Caco-2 (cell line): ENCODE data around the gene AMDHD1. TPM values are rescaled to one million over a fixed set of nuclear protein-coding genes. Genes with fewer than 3 reads are reported as not detected.
A peak's percentile ranks its signal among the peaks of the same experiment; 100 is the strongest.

Experiments used
- BruUV-seq: library from RNA; stranded (reverse); fragments of 400-500 nt; replicated peaks from 2 replicates; lab custom pipeline; 2021; lab: Mats Ljungman, UMichigan
- CTCF ChIA-PET: fragments of 300-600 bp; sonication (Branson Sonifier 250); formaldehyde crosslinking; loops from one replicate; lab custom pipeline; 2022; ENCODE audit warnings: antibody characterized with exemption; lab: Charles Lee
- POLR2A ChIA-PET: fragments of 300-600 bp; sonication (Branson Sonifier 250); formaldehyde crosslinking; loops from one replicate; lab custom pipeline; 2022; ENCODE audit warnings: antibody characterized with exemption; lab: Charles Lee
- DNase-seq, 2 experiments: peaks; one replicate each; pipeline versions ENCODE4 v3.0.0 to v3.0.0-alpha.2; 2020 to 2022
- H3K27me3 ChIP-seq: replicated peaks from 2 replicates; pipeline ENCODE4 v1.6.0; 2011; ENCODE audit warnings: low read length; ENCODE audit not compliant: control insufficient read depth, insufficient read depth
- H3K36me3 ChIP-seq: 2 replicates; pipeline ENCODE4 v1.5.1; 2011; ENCODE audit warnings: low read length; ENCODE audit not compliant: control insufficient read depth, insufficient read depth
- H3K4me1 ChIP-seq: fragments of 250-450 bp; sonication (Bioruptor Pico); 2 replicates; pipeline ENCODE4 v1.5.1; 2020; ENCODE audit warnings: mild to moderate bottlenecking
- H3K4me3 ChIP-seq: 2 replicates; pipeline ENCODE4 v1.5.1; 2011; ENCODE audit warnings: low read depth, mild to moderate bottlenecking, control low read depth, low read length
- H3K9me3 ChIP-seq: fragments of 250-450 bp; sonication (Bioruptor Pico); 2 replicates; pipeline ENCODE4 v1.5.1; 2020; ENCODE audit warnings: mild to moderate bottlenecking, moderate library complexity
- H3K27ac Mint-ChIP-seq: one replicate; pipeline ENCODE4 v1.8.0; 2022; ENCODE audit warnings: mixed read lengths; ENCODE audit not compliant: unreplicated experiment
- H3K27me3 Mint-ChIP-seq: one replicate; pipeline ENCODE4 v1.8.0; 2022; ENCODE audit warnings: mixed read lengths; ENCODE audit not compliant: insufficient read depth, unreplicated experiment
- H3K36me3 Mint-ChIP-seq: one replicate; pipeline ENCODE4 v1.8.0; 2022; ENCODE audit warnings: mild to moderate bottlenecking, mixed read lengths; ENCODE audit not compliant: insufficient read depth, unreplicated experiment
- H3K4me1 Mint-ChIP-seq: one replicate; pipeline ENCODE4 v1.8.0; 2022; ENCODE audit warnings: low read depth, mixed read lengths; ENCODE audit not compliant: unreplicated experiment
- H3K4me3 Mint-ChIP-seq: one replicate; pipeline ENCODE4 v1.8.0; 2022; ENCODE audit warnings: mild to moderate bottlenecking, moderate library complexity, mixed read lengths; ENCODE audit not compliant: unreplicated experiment
- H3K9me3 Mint-ChIP-seq: one replicate; pipeline ENCODE4 v1.8.0; 2022; ENCODE audit warnings: mixed read lengths; ENCODE audit not compliant: unreplicated experiment
- intact Hi-C: fragments of 100-400 bp; cut with micrococcal nuclease; formaldehyde crosslinking; loops from one replicate; pipeline ENCODE4 v1.10.0; 2022; ENCODE audit not compliant: unreplicated experiment
- total RNA-seq: library from RNA; stranded (reverse); gene quantifications from 2 replicates; pipeline ENCODE4 v1.2.3, GENCODE V29; 2022
- TF ChIP-seq, protein P1 (sequence below), 2 experiments: fragments of 200-600 bp in 1 of 2; IDR thresholded peaks; 1 replicate in 1 of 2; 2 replicates in 1 of 2; pipeline versions ENCODE4 v1.5.1 to v1.8.0; 2011 to 2022; ENCODE audit warnings: antibody characterized with exemption in 1 of 2, control low read depth in 1 of 2, inconsistent platforms in 1 of 2, low read depth in 1 of 2, low read length in 1 of 2, mild to moderate bottlenecking in 1 of 2, moderate library complexity in 1 of 2; ENCODE audit not compliant: insufficient read depth in 1 of 2, severe bottlenecking in 1 of 2, unreplicated experiment in 1 of 2

Gene AMDHD1
- total RNA-seq, 1 experiment from 2014 or later = 0.61 TPM

DNA sequence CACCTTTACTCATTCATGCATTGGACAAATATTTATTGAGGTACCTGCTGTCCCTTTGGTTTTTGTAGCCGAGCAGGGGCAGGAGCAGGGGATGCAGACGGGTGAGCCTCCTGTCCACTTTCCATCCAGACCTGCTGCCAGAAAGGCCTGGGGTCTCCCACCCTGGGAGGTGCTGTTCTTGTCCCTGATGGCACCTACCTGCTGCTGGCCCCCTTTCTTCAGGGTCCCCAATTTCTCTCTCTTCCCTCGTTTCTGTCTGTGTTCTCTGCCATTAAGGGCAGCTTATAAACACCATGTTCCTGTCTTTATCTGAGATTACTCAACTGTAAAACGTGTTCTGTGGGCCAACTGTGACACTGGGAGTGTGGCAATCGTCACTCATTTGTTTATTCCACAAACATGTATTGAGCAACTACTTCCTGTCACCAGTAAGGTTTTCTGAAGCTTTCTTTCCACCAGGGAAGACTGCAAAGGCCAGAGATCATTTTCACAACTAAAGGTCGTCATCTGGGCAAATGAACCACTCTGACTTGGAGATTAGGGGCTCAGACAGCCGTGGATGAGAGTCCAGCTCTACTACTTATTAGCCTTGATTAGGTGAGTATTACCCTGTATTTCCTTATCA lies 53.0 kb downstream of the AMDHD1 start, which contains the start of gene HAL:
HAL (minus strand) TSS at position 311 of the 625 bp plus-strand sequence. CDS start 434 bp downstream, outside the sequence.
- H3K4me1 Mint-ChIP-seq = peaks cover 20% of the 10 kb centered on the region
- DNase-seq = peak; percentile 54 to 55
- H3K36me3 ChIP-seq = no peaks in the 10 kb centered on the region
- no peaks in the 10 kb centered on the region for H3K27me3 ChIP-seq
- H3K36me3 Mint-ChIP-seq = peaks cover 5% of the 10 kb centered on the region
- intact Hi-C loops = loop anchor here (10.0 kb wide), 1 partner anchor 411 kb away; no protein-coding TSS in a partner anchor
- no peaks in the 10 kb centered on the region for H3K9me3 ChIP-seq
- ChIA-PET POLR2A (interaction anchor here (1.0 kb wide), 1 partner anchor 13 kb away, joined by 3 read pairs; no protein-coding TSS in a partner anchor), CTCF (interaction anchor here (0.8 kb wide), 1 partner anchor 78 kb away, joined by 4 read pairs; no protein-coding TSS in a partner anchor)
- peak within 1 kb of the TSS; percentile 8 for H3K4me3 Mint-ChIP-seq
- peaks cover 7% of the 10 kb centered on the region for H3K27me3 Mint-ChIP-seq
- H3K4me3 ChIP-seq = no peak within 1 kb of the TSS
- H3K27ac Mint-ChIP-seq = peak within 1 kb of the TSS; percentile 16
- no peaks in the 10 kb centered on the region; the same call in 1 of the 2 replicates for H3K4me1 ChIP-seq
- TF ChIP-seq, protein P1, sequence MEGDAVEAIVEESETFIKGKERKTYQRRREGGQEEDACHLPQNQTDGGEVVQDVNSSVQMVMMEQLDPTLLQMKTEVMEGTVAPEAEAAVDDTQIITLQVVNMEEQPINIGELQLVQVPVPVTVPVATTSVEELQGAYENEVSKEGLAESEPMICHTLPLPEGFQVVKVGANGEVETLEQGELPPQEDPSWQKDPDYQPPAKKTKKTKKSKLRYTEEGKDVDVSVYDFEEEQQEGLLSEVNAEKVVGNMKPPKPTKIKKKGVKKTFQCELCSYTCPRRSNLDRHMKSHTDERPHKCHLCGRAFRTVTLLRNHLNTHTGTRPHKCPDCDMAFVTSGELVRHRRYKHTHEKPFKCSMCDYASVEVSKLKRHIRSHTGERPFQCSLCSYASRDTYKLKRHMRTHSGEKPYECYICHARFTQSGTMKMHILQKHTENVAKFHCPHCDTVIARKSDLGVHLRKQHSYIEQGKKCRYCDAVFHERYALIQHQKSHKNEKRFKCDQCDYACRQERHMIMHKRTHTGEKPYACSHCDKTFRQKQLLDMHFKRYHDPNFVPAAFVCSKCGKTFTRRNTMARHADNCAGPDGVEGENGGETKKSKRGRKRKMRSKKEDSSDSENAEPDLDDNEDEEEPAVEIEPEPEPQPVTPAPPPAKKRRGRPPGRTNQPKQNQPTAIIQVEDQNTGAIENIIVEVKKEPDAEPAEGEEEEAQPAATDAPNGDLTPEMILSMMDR (IDR thresholded peaks at IDR 0.05; ENCODE audit: insufficient read depth in 1 of 2, low read depth in 1 of 2, low read length in 1 of 2, severe bottlenecking in 1 of 2, unreplicated experiment in 1 of 2) = no peak
- no TSS peak for BruUV-seq
- H3K9me3 Mint-ChIP-seq = no peaks in the 10 kb centered on the region

- Mint-ChIP-seq H3K4me3 (no peak overlapping the region), H3K27ac (no peak overlapping the region), H3K9me3 (no peaks in the 10 kb centered on the region), H3K36me3 (peaks cover 5% of the 10 kb centered on the region), H3K4me1 (peaks cover 20% of the 10 kb centered on the region), H3K27me3 (peaks cover 4% of the 10 kb centered on the region)
- intact Hi-C loops = loop anchor here (10.0 kb wide), 1 partner anchor 412 kb away; no protein-coding TSS in a partner anchor
- DNase-seq = no peak
- H3K36me3 ChIP-seq = no peaks in the 10 kb centered on the region
- H3K4me1 ChIP-seq = no peaks in the 10 kb centered on the region; the same call in 1 of the 2 replicates
- H3K27me3 ChIP-seq = no peaks in the 10 kb centered on the region
- no peaks in the 10 kb centered on the region for H3K9me3 ChIP-seq
- CTCF ChIA-PET = no interaction called here
- H3K4me3 ChIP-seq = no peak overlapping the region
- no TSS peak for BruUV-seq
- POLR2A ChIA-PET = no interaction called here
- TF ChIP-seq, protein P1 (IDR thresholded peaks at IDR 0.05; ENCODE audit: insufficient read depth in 1 of 2, low read depth in 1 of 2, low read length in 1 of 2, severe bottlenecking in 1 of 2, unreplicated experiment in 1 of 2) = no peak
Measured at GRCh38 chr12:95997276-95997675, 54.1 kb downstream of the AMDHD1 start.

GRCh38 chr12:95997911-95998510 lies 54.9 kb downstream of the AMDHD1 start:
- no peak overlapping the region for H3K4me3 Mint-ChIP-seq
- H3K27me3 ChIP-seq = no peaks in the 10 kb centered on the region
- H3K36me3 Mint-ChIP-seq = peaks cover 5% of the 10 kb centered on the region
- H3K9me3 Mint-ChIP-seq = no peaks in the 10 kb centered on the region
- no TSS peak for BruUV-seq
- H3K9me3 ChIP-seq = no peaks in the 10 kb centered on the region
- ChIA-PET POLR2A (interaction anchor here (0.6 kb wide), 1 partner anchor 194 kb away, joined by 7 read pairs; no protein-coding TSS in a partner anchor), CTCF (interaction anchor here (0.6 to 2.3 kb wide), 10 partner anchors 8 to 1405 kb away, joined by 3 to 24 read pairs (median 5); partner anchors contain the start of gene CCDC38)
- peaks cover 2% of the 10 kb centered on the region for H3K27me3 Mint-ChIP-seq
- no peaks in the 10 kb centered on the region; the same call in 1 of the 2 replicates for H3K4me1 ChIP-seq
- peaks cover 20% of the 10 kb centered on the region for H3K4me1 Mint-ChIP-seq
- TF ChIP-seq, protein P1 (IDR thresholded peaks at IDR 0.05; ENCODE audit: insufficient read depth in 1 of 2, low read depth in 1 of 2, low read length in 1 of 2, severe bottlenecking in 1 of 2, unreplicated experiment in 1 of 2) = no peak
- no peak overlapping the region for H3K27ac Mint-ChIP-seq
- intact Hi-C loops = loop anchor here (1.0 to 10.0 kb wide), 3 partner anchors 80 to 413 kb away; no protein-coding TSS in a partner anchor
- no peak for DNase-seq
- no peaks in the 10 kb centered on the region for H3K36me3 ChIP-seq
- H3K4me3 ChIP-seq = no peak overlapping the region
